Muscle layer of colon (tissue), 2 donors: ENCODE measurements around the gene IQCE.
A peak's percentile ranks its signal among the peaks of the same experiment; 100 is the strongest.

Experiments
- H3K27ac ChIP-seq: one replicate; pipeline ENCODE4 v1.7.0; 2013; ENCODE audit warnings: low read depth, mild to moderate bottlenecking, low read length, moderate library complexity
- H3K27me3 ChIP-seq, 2 donors: one replicate each; pipeline ENCODE4 v1.7.0; 2013; ENCODE audit warnings: low read length in 2 of 2, mild to moderate bottlenecking in 2 of 2; ENCODE audit not compliant: insufficient read depth in 2 of 2, control insufficient read depth in 1 of 2
- H3K36me3 ChIP-seq: one replicate; pipeline ENCODE4 v1.7.0; 2013; ENCODE audit warnings: mild to moderate bottlenecking, low read length; ENCODE audit not compliant: insufficient read depth
- H3K4me1 ChIP-seq: one replicate; pipeline ENCODE4 v1.7.0; 2013; ENCODE audit warnings: mild to moderate bottlenecking, low read length; ENCODE audit not compliant: insufficient read depth
- H3K4me3 ChIP-seq, 2 donors: one replicate each; pipeline ENCODE4 v1.7.0; 2013; ENCODE audit warnings: low read length in 2 of 2, low read depth in 1 of 2, mild to moderate bottlenecking in 1 of 2, moderate library complexity in 1 of 2
- H3K9ac ChIP-seq: one replicate; pipeline ENCODE4 v1.7.0; 2013; ENCODE audit warnings: low read length
- H3K9me3 ChIP-seq: one replicate; pipeline ENCODE4 v1.7.0; 2013; ENCODE audit warnings: mild to moderate bottlenecking, low read length
- donor health status: abdominal sarcoma.
- donor health status: Adenocarcinoma of cecum.

The IQCE gene

DNA sequence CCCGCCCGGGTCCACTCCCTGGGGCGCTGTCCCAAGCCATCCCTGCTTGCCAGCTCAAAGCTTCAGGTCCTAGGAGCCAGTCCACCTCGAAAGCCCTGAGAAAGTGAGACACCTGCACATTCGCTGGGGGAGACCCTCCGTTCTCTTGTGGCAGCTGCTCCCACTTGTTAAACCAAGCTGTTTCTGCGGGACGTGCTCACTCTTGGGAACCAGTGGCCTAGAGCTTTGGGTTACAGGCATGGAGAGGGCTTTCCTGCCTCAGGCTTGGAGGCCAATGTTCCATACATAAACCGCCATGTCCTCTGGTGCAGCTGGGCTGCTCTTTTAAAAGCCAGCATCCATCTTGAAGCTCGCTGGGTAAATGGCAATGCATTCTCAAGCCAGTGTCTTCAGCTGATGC lies 53.1 kb downstream of the IQCE start:
- no peaks in the 10 kb centered on the region for H3K36me3 ChIP-seq
- no peaks in the 10 kb centered on the region for H3K27me3 ChIP-seq
- no peak overlapping the region for H3K27ac ChIP-seq
- H3K9ac ChIP-seq, result no peak overlapping the region
- peaks cover 21% of the 10 kb centered on the region for H3K4me1 ChIP-seq
- H3K4me3 ChIP-seq, result no peak overlapping the region
- H3K9me3 ChIP-seq, result no peaks in the 10 kb centered on the region

DNA sequence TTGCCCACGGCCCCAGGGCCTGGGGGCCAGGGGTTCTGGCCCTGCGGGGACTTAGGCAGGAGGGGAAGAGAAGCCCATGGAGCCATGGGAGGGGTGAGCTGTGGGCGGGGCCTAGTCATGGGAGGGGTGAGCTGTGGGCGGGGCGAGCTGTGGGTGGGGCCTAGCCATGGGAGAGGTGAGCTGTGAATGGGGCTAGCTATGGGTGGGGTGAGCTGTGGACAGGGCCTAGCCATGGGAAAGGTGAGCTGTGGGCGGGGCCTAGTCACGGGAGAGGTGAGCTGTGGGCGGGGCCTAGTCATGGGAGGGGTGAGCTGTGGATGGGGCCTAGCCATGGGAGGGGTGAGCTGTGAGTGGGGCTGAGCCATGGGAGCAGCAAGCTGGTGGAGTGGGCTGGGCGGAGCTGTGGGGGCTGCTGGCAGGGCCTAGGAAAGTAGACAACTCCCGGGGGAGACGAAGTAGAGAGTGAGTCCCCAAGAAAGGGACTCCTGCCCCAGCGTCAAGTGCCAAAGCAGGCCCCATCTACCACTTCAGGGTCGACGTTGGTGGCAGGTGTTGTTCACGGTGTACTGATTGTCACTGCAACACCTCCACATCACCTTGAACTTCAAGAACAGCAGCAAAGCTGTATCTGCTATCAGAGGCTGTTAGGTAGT lies 53.8 kb downstream of the IQCE start:
- H3K36me3 ChIP-seq, result no peaks in the 10 kb centered on the region
- no peak overlapping the region for H3K9ac ChIP-seq
- no peaks in the 10 kb centered on the region for H3K27me3 ChIP-seq
- peaks cover 27% of the 10 kb centered on the region for H3K4me1 ChIP-seq
- no peak overlapping the region for H3K4me3 ChIP-seq
- H3K9me3 ChIP-seq, result no peaks in the 10 kb centered on the region
- H3K27ac ChIP-seq, result no peak overlapping the region

DNA sequence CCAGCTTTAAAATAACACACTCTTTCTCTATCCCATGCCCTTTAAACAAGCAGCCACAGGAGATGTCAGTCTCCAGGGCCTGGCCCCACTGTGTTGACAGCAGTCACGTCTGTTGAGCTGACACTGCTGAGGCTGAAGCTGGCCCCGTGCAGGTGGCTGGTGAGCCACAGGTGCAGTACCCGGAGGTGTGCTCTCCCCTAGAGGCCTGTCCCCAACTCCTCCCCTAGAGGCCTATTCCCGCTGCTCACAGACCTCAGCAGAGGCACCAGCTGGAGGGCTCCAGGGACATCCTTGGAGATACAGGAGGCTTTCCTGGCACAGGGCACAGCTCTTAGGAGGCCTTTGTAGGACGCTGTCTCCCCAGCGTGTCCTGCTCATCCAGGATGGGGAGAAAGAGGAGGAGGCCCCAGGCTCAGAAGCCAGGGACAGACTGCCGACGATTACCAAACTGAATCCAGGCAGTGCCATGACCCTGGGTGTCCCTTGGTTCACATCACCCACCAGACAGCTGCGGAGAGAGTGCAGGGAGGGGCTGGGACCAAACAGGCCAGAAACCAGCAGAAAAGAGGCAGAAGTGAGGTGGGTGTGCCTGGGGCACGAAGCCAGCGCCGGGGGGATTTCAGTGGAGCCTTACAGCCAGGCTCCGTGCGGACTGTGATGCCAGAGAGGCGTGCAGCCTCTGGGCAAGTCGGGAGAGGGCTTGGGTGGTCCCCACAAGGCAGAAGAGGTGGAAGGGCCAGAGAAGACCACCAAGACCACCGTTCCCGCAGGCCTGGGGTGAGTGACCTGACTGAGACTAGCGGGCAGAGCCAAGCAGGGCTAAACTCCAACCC lies 54.5 kb downstream of the IQCE start:
- Histone ChIP-seq H3K4me3 (no peak overlapping the region), H3K27ac (no peak overlapping the region)

DNA sequence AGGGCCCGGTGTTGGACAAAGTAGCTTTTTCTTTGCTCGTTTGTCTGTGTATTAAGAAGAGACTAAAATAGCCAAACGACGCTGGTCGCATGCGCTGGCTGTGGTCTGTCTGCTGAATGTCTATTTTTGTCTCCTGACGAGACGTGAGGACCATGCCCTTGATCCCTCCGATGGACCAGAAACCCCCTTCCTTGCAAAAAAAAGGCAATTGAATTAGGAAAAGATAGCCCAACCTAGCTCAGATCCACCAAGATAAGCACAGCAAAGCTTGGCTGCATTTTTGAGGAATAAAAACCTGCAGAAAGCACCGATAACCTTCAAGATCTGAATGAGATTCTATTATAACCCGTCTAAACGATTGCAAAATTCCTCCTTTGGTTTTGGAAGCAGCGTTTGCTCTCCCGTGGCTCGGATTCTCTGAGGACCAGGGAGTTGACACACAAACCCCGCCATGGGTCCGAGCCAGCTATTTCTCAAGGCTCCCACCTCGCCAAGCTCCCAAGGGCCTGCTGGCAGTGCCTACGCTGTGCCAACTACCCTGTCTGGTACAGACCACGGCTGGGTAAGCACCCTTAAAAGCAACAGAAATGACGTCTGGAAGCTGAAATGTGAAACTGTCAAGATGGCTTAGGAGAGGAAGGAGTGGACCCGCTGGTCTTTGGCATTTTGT lies 55.3 kb downstream of the IQCE start:
- Histone ChIP-seq H3K9me3 (no peaks in the 10 kb centered on the region), H3K9ac (no peak overlapping the region), H3K4me3 (peak overlapping the region in 1 of 2 donors; percentile 31), H3K27ac (no peak overlapping the region), H3K36me3 (no peaks in the 10 kb centered on the region), H3K27me3 (no peaks in the 10 kb centered on the region), H3K4me1 (peaks cover 35% of the 10 kb centered on the region)

More for the DNA sequence above, 54.5 kb downstream of the IQCE start:
- Histone ChIP-seq H3K9me3 (no peaks in the 10 kb centered on the region), H3K27me3 (no peaks in the 10 kb centered on the region), H3K4me1 (peaks cover 35% of the 10 kb centered on the region), H3K36me3 (no peaks in the 10 kb centered on the region), H3K9ac (no peak overlapping the region)

DNA sequence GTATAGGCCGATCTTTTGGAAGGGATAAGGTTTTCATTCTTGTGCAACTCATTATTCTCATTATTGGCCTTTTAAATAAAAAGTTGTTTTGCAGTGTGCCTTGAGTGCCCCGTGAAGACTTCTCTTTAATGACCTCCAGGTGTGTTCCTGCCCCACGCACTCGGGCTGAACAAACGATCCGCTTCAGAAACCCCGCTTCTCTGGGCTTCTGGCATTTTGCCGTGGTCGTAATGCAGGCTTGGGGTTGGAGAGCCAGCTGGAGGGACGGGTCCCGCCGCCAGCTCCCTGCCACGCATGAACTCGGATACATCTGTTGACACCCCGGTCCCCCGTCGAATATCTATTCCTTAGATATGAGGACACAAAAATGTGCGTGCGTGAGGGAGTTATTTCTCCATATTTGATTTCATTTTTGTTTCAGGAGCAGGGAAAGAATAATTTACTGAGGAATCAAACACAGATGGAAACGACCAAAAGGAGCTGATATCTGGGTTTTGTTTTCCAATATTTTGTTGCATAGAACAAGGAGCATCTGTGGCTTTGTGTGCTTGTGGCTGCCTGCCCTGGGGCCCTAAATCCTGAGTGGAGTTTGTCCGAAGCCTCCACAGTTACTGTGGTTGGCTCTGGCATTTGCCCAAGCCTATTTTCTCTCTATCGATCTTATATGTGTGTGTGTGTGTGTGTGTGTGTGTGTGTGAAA lies 56.0 kb downstream of the IQCE start:
- Histone ChIP-seq H3K4me1 (peaks cover 35% of the 10 kb centered on the region), H3K27me3 (no peaks in the 10 kb centered on the region), H3K9ac (no peak overlapping the region), H3K4me3 (peak overlapping the region in 1 of 2 donors; percentile 31), H3K36me3 (no peaks in the 10 kb centered on the region), H3K27ac (peak overlapping the region; percentile 3), H3K9me3 (no peaks in the 10 kb centered on the region)

- H3K27me3 ChIP-seq, result no peaks in the 10 kb centered on the region
- H3K4me1 ChIP-seq, result peaks cover 40% of the 10 kb centered on the region
- H3K27ac ChIP-seq, result no peak overlapping the region
- no peaks in the 10 kb centered on the region for H3K9me3 ChIP-seq
- H3K9ac ChIP-seq, result no peak overlapping the region
- no peak overlapping the region for H3K4me3 ChIP-seq
- H3K36me3 ChIP-seq, result no peaks in the 10 kb centered on the region
Measured at GRCh38 chr7:2616387-2617324, 57.9 kb downstream of the IQCE start.

GRCh38 chr7:2617325-2617905 lies 58.6 kb downstream of the IQCE start:
- H3K4me3 ChIP-seq, result no peak overlapping the region
- no peak overlapping the region for H3K9ac ChIP-seq
- H3K27me3 ChIP-seq, result no peaks in the 10 kb centered on the region
- no peaks in the 10 kb centered on the region for H3K9me3 ChIP-seq
- no peaks in the 10 kb centered on the region for H3K36me3 ChIP-seq
- peaks cover 42% of the 10 kb centered on the region for H3K4me1 ChIP-seq
- H3K27ac ChIP-seq, result no peak overlapping the region

- no peaks in the 10 kb centered on the region for H3K36me3 ChIP-seq
- no peak overlapping the region for H3K9ac ChIP-seq
- H3K4me1 ChIP-seq, result peaks cover 34% of the 10 kb centered on the region
- no peak overlapping the region for H3K4me3 ChIP-seq
- H3K9me3 ChIP-seq, result no peaks in the 10 kb centered on the region
- no peaks in the 10 kb centered on the region for H3K27me3 ChIP-seq
- no peak overlapping the region for H3K27ac ChIP-seq
Measured at GRCh38 chr7:2619116-2619515, 60.3 kb downstream of the IQCE start.

GRCh38 chr7:2621061-2621828 lies 62.5 kb downstream of the IQCE start:
- H3K4me1 ChIP-seq, result peaks cover 24% of the 10 kb centered on the region
- H3K4me3 ChIP-seq, result no peak overlapping the region
- no peaks in the 10 kb centered on the region for H3K36me3 ChIP-seq
- H3K9me3 ChIP-seq, result no peaks in the 10 kb centered on the region
- no peak overlapping the region for H3K9ac ChIP-seq
- no peak overlapping the region for H3K27ac ChIP-seq
- H3K27me3 ChIP-seq, result no peaks in the 10 kb centered on the region
